ENCODE data around the gene RNASEH2C.

- TF ChIP-seq, protein P1, sequence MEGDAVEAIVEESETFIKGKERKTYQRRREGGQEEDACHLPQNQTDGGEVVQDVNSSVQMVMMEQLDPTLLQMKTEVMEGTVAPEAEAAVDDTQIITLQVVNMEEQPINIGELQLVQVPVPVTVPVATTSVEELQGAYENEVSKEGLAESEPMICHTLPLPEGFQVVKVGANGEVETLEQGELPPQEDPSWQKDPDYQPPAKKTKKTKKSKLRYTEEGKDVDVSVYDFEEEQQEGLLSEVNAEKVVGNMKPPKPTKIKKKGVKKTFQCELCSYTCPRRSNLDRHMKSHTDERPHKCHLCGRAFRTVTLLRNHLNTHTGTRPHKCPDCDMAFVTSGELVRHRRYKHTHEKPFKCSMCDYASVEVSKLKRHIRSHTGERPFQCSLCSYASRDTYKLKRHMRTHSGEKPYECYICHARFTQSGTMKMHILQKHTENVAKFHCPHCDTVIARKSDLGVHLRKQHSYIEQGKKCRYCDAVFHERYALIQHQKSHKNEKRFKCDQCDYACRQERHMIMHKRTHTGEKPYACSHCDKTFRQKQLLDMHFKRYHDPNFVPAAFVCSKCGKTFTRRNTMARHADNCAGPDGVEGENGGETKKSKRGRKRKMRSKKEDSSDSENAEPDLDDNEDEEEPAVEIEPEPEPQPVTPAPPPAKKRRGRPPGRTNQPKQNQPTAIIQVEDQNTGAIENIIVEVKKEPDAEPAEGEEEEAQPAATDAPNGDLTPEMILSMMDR (IDR thresholded peaks at IDR 0.05), result no peak
- TF ChIP-seq POLR2A (IDR thresholded peaks at IDR 0.05) (no peak), POLR2AphosphoS5 (IDR thresholded peaks at IDR 0.05) (no peak)
These were observed 7.9 kb downstream of the RNASEH2C start for GRCh38 chr11:65712633-65713076.
